Measurements from ENCODE around the gene PINLYP. TPM values are rescaled to one million over a fixed set of nuclear protein-coding genes. Genes with fewer than 3 reads are reported as not detected.

PINLYP gene
- total and polyA plus RNA-seq, 11 donors = 0.76 to 4.3 (median 1.2) TPM; not detected in 1

GRCh38 chr19:43624933-43625332 is 49.3 kb downstream of the PINLYP start:
- peak in 3 of 5 donors; percentile 36 to 81 (median 50) for DNase-seq
- TF ChIP-seq POLR2A (IDR thresholded peaks at IDR 0.05) = no peak
- peak in 1 of 12 donors; percentile 16 for TF ChIP-seq CTCF (IDR thresholded peaks at IDR 0.05)
- H3K36me3 ChIP-seq = no peaks in the 10 kb centered on the region
- H3K27ac ChIP-seq = no peak overlapping the region
- intact Hi-C loops (cut with DNase I) = no loop called here
- peak in 1 of 4 donors; percentile 34 for ATAC-seq
- no peaks in the 10 kb centered on the region for H3K9me3 ChIP-seq
- peaks cover 0 to 9% (median 6%) of the 10 kb centered on the region in 12 donors for H3K4me1 ChIP-seq
- H3K4me3 ChIP-seq = no peak overlapping the region
- H3K27me3 ChIP-seq = peaks cover 0 to 2% (median 0%) of the 10 kb centered on the region in 9 donors
- WGBS, 4 donors = 21 to 37% (median 30%) methylated on average over 17 to 30 of the region's 30 CpGs

GRCh38 chr19:43625918-43626579 is 50.4 kb downstream of the PINLYP start:
- Histone ChIP-seq H3K36me3 (no peaks in the 10 kb centered on the region), H3K4me1 (no peaks in the 10 kb centered on the region), H3K9me3 (no peaks in the 10 kb centered on the region), H3K4me3 (no peak overlapping the region), H3K27me3 (peaks cover 0 to 2% (median 0%) of the 10 kb centered on the region in 9 donors), H3K27ac (no peak overlapping the region)
- no peak for TF ChIP-seq CTCF (IDR thresholded peaks at IDR 0.05)
- no peak for TF ChIP-seq POLR2A (IDR thresholded peaks at IDR 0.05)
- intact Hi-C loops (cut with DNase I) = no loop called here
- ATAC-seq (peak in 2 of 4 donors; percentile 20 to 27), DNase-seq (no peak)
- WGBS, 4 donors = 72 to 80% (median 77%) methylated on average over 31 to 32 of the region's 32 CpGs

- H3K9me3 ChIP-seq = no peaks in the 10 kb centered on the region
- no peak overlapping the region for H3K4me3 ChIP-seq
- ATAC-seq (no peak), DNase-seq (no peak)
- no peaks in the 10 kb centered on the region for H3K36me3 ChIP-seq
- intact Hi-C loops (cut with DNase I) = no loop called here
- no peaks in the 10 kb centered on the region for H3K4me1 ChIP-seq
- TF ChIP-seq CTCF (IDR thresholded peaks at IDR 0.05) (no peak), POLR2A (IDR thresholded peaks at IDR 0.05) (no peak)
- no peak overlapping the region for H3K27ac ChIP-seq
- H3K27me3 ChIP-seq = peaks cover 0 to 2% (median 0%) of the 10 kb centered on the region in 9 donors
- 53 to 67% (median 57%) methylated on average over 17 of the region's 17 CpGs for WGBS, 4 donors
Measured at GRCh38 chr19:43626838-43627237, 51.2 kb downstream of the PINLYP start.

- H3K27me3 ChIP-seq = peaks cover 0 to 2% (median 0%) of the 10 kb centered on the region in 9 donors
- no peak for TF ChIP-seq CTCF (IDR thresholded peaks at IDR 0.05)
- no peak for TF ChIP-seq POLR2A (IDR thresholded peaks at IDR 0.05)
- no peaks in the 10 kb centered on the region for H3K9me3 ChIP-seq
- ATAC-seq = no peak
- H3K4me1 ChIP-seq = no peaks in the 10 kb centered on the region
- WGBS, 4 donors = 88 to 100% (median 91%) methylated on average over 3 of the region's 3 CpGs
- no peak overlapping the region for H3K4me3 ChIP-seq
- no peaks in the 10 kb centered on the region for H3K36me3 ChIP-seq
- no peak for DNase-seq
- no peak overlapping the region for H3K27ac ChIP-seq
- intact Hi-C loops (cut with DNase I) = no loop called here
Measured at GRCh38 chr19:43628646-43629326, 53.2 kb downstream of the PINLYP start.
